Parathyroid adenoma (tissue), 2 donors: ENCODE measurements around the gene ZNF503.
A peak's percentile ranks its signal among the peaks of the same experiment; 100 is the strongest.

Source experiments
- H2AFZ ChIP-seq: fragments of 300-600 bp; sonication (generic); one replicate; pipeline ENCODE4 v1.7.0; 2017; ENCODE audit warnings: antibody characterized with exemption, mild to moderate bottlenecking
- H3K27ac ChIP-seq: fragments of 300-600 bp; sonication (generic); one replicate; pipeline ENCODE4 v1.7.0; 2017
- H3K27me3 ChIP-seq: fragments of 300-600 bp; sonication (generic); one replicate; pipeline ENCODE4 v1.7.0; 2017; ENCODE audit warnings: low read length; ENCODE audit not compliant: control insufficient read depth, insufficient read depth
- H3K36me3 ChIP-seq: fragments of 300-600 bp; sonication (generic); one replicate; pipeline ENCODE4 v1.7.0; 2017; ENCODE audit warnings: low read length; ENCODE audit not compliant: control insufficient read depth, insufficient read depth
- H3K4me1 ChIP-seq: fragments of 300-600 bp; sonication (generic); one replicate; pipeline ENCODE4 v1.7.0; 2017; ENCODE audit warnings: control low read depth
- H3K4me2 ChIP-seq: fragments of 300-600 bp; sonication (generic); one replicate; pipeline ENCODE4 v1.7.0; 2017; ENCODE audit warnings: low read length
- H3K4me3 ChIP-seq: fragments of 300-600 bp; sonication (generic); one replicate; pipeline ENCODE4 v1.7.0; 2017; ENCODE audit warnings: low read depth, low read length
- H3K79me2 ChIP-seq: fragments of 300-600 bp; sonication (generic); one replicate; pipeline ENCODE4 v1.7.0; 2017; ENCODE audit warnings: control low read depth
- H3K9ac ChIP-seq: fragments of 300-600 bp; sonication (generic); one replicate; pipeline ENCODE4 v1.7.0; 2017; ENCODE audit warnings: mild to moderate bottlenecking
- H3K9me3 ChIP-seq: fragments of 300-600 bp; sonication (generic); one replicate; pipeline ENCODE4 v1.7.0; 2017; ENCODE audit warnings: low read length; ENCODE audit not compliant: control insufficient read depth
- CTCF ChIP-seq: fragments of 300-600 bp; sonication (generic); IDR thresholded peaks from one replicate; pipeline ENCODE4 v1.7.0; 2017; ENCODE audit warnings: antibody characterized with exemption, mild to moderate bottlenecking
- donor health status: primary hyperparathyroidism.

Gene ZNF503

GRCh38 chr10:75395932-75396630 is 5.5 kb downstream of the ZNF503 start:
- no peaks in the 10 kb centered on the region for H3K79me2 ChIP-seq
- no peaks in the 10 kb centered on the region for H3K27me3 ChIP-seq
- H3K27ac ChIP-seq: no peak overlapping the region
- peak overlapping the region; percentile 51 for H2AFZ ChIP-seq
- H3K4me3 ChIP-seq: peak overlapping the region; percentile 57
- H3K9ac ChIP-seq: no peak overlapping the region
- H3K4me2 ChIP-seq: peak overlapping the region; percentile 77
- H3K4me1 ChIP-seq: peaks cover 5% of the 10 kb centered on the region
- H3K36me3 ChIP-seq: no peaks in the 10 kb centered on the region
- H3K9me3 ChIP-seq: no peaks in the 10 kb centered on the region
- TF ChIP-seq CTCF: no peak

DNA sequence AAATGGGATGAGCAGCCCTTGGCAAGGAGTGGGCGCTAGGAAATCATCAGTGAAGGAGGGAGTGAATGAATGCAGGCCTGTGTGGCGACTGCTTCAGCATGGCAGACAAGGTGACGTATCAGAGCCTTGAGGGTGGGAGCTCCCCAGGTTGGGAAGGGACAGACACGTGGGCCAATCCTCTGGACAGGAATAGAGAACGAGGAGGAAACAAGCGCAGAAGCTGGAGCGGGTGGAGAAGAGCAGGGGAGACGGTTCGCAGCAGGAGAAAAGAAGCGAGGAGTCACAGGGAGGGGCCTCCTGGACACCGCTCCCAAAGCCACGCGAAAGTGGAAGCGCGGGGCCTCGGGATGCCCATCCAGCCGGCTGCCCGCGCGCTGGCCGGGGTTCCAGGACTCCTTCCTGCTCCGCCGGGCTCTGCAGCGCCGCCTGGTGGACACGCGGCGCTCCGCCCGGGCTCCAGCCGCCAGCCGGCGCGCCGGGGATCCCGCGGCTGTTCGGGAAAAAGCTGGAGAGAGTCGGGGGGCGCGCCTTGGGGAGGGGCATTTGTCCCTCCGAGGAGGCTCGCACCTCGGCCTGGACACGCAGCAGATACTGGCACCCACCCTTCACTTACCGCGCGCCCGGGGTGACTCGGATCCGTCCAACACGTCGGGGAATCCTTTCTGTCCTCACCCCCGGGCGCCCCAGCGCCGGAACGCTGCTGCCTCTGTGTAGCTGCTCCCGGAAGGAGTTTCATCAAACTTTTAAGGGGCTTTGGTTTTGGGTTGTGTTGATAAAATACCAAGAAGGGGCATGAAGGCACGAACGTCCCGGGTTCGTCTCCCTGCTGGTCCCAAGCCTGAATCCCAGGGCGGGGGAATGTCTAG is 6.3 kb downstream of the ZNF503 start:
- no peaks in the 10 kb centered on the region for H3K79me2 ChIP-seq
- H3K4me1 ChIP-seq: no peaks in the 10 kb centered on the region
- no peak overlapping the region for H3K27ac ChIP-seq
- peak overlapping the region; percentile 57 for H3K4me3 ChIP-seq
- H2AFZ ChIP-seq: peak overlapping the region; percentile 40
- H3K9me3 ChIP-seq: no peaks in the 10 kb centered on the region
- H3K4me2 ChIP-seq: peak overlapping the region; percentile 77
- peak; percentile 80 for TF ChIP-seq CTCF
- no peaks in the 10 kb centered on the region for H3K36me3 ChIP-seq
- no peak overlapping the region for H3K9ac ChIP-seq
- H3K27me3 ChIP-seq: no peaks in the 10 kb centered on the region

GRCh38 chr10:75394221-75394620 is 7.3 kb downstream of the ZNF503 start:
- H3K4me2 ChIP-seq: no peak overlapping the region
- H3K9me3 ChIP-seq: no peaks in the 10 kb centered on the region
- no peaks in the 10 kb centered on the region for H3K4me1 ChIP-seq
- TF ChIP-seq CTCF: no peak
- no peak overlapping the region for H3K4me3 ChIP-seq
- H3K27ac ChIP-seq: no peak overlapping the region
- H3K36me3 ChIP-seq: no peaks in the 10 kb centered on the region
- no peaks in the 10 kb centered on the region for H3K27me3 ChIP-seq
- H3K9ac ChIP-seq: no peak overlapping the region
- H2AFZ ChIP-seq: no peak overlapping the region
- H3K79me2 ChIP-seq: no peaks in the 10 kb centered on the region

DNA sequence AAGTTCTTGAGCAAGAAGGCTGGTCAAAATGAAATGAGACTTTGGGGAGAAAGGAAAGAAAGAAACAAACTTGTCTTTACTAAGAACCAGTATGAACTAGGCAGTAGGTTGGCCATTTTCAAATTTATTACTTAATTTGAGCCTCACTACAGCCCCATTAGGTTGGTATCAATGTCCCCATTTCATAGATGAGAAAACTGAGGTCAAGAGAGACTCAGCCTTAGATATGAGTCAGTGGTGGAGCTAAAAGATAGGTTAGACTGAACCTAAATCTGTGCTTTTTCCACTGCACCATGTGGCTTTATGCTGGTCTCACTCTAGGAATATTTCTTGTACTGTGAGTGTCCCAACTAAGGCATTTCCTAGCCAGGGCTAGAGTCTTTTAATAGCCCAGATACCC is 8.8 kb downstream of the ZNF503 start:
- H3K4me2 ChIP-seq: no peak overlapping the region
- no peak overlapping the region for H3K9ac ChIP-seq
- no peaks in the 10 kb centered on the region for H3K9me3 ChIP-seq
- no peak overlapping the region for H2AFZ ChIP-seq
- no peak overlapping the region for H3K4me3 ChIP-seq
- H3K27me3 ChIP-seq: no peaks in the 10 kb centered on the region
- no peak for TF ChIP-seq CTCF
- H3K36me3 ChIP-seq: no peaks in the 10 kb centered on the region
- no peaks in the 10 kb centered on the region for H3K79me2 ChIP-seq
- H3K4me1 ChIP-seq: no peaks in the 10 kb centered on the region
- H3K27ac ChIP-seq: no peak overlapping the region
